GM21390 (cell line): ENCODE results near the gene ADORA1.

ENCODE experiments used
- ATAC-seq: cut with Tn5 transposase; IDR thresholded peaks from one replicate; pipeline ENCODE4 v1.9.1; 2021; ENCODE audit not compliant: unreplicated experiment

ADORA1 gene

GRCh38 chr1:203206129-203206687 is 78.7 kb downstream of the ADORA1 start:
- ATAC-seq = no peak

DNA sequence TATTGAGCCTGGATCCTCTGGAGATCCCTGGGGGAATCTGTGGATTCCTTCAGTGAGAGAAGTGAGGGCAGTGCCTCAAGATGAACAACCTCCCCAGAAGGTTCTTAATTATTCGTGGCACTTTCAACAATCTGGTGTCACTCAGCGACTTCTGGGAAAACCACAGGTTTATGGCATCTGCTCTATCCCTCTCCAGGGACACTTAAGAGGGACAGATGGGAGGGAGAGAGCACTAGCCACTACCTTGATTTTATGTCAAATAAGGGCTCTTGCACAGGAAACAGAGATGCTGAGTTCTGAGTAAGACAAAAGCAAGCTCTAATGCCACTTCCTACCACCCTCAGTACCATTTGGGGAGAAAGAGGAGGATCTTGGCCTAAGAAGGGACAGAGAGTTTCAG is 80.2 kb downstream of the ADORA1 start:
- ATAC-seq = no peak

- no peak for ATAC-seq
Observed at GRCh38 chr1:203208181-203208580, 80.7 kb downstream of the ADORA1 start.

- ATAC-seq = no peak
Observed at GRCh38 chr1:203210350-203210749, 82.8 kb downstream of the ADORA1 start.

DNA sequence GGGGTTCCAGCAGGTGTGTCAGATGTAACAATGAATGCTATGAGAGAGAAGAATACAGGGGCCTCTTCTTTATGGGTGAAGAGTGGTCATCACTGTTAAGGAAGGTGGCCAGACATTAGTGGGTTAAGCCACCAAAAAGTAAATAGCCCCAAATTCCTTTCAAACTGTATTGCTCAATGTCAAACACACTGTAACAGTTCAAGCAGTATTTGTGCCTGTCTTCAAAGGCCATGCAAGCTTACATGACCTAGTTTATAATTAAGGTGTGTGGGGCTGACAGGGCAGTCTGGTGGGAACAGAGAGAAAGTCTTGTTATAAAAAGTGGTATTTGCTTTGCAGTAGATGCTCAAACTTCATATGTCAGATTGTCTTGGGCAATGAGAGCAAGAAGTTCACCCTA is 83.5 kb downstream of the ADORA1 start:
- ATAC-seq = no peak

DNA sequence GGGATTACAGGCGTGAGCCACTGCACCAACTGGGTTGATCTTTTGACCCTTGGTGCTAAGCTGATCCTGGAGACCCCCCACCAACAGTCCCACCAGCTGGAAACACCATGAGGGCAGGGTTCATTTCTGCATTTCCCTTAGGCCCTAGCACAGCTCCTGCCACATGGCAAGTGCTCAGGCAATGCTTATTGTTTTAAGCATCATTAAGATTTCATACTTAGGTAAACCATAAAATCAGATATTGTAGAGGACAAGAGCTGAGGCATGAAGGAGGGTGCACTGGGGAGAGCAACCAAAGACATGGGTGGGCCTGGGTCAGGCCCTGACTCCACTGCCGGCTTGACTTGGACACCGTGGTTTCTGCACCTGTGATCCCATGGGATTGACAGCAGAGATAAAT is 84.3 kb downstream of the ADORA1 start:
- ATAC-seq = no peak

GRCh38 chr1:203213126-203213525 is 85.6 kb downstream of the ADORA1 start:
- no peak for ATAC-seq

DNA sequence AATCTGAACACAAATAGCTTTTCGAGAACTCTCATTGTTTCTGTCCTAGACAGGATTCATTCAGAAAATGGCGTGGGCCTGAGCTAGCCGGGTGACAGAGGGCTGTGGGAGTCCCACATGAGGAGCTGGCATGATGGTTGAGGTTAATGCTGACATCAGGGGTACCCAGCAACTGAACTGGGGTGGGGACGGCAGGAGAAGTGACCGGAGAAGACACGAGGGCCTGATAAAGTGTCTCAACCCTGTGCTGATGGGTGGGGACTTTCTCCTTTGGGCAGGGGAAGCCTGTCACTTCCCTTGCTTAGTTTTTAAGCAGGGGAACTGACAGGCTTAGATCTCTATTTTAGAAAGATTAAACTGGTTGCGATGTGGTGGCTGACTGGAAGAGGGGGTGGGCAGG is 87.3 kb downstream of the ADORA1 start:
- ATAC-seq = no peak

GRCh38 chr1:203215573-203215972 is 88.0 kb downstream of the ADORA1 start:
- ATAC-seq = no peak

DNA sequence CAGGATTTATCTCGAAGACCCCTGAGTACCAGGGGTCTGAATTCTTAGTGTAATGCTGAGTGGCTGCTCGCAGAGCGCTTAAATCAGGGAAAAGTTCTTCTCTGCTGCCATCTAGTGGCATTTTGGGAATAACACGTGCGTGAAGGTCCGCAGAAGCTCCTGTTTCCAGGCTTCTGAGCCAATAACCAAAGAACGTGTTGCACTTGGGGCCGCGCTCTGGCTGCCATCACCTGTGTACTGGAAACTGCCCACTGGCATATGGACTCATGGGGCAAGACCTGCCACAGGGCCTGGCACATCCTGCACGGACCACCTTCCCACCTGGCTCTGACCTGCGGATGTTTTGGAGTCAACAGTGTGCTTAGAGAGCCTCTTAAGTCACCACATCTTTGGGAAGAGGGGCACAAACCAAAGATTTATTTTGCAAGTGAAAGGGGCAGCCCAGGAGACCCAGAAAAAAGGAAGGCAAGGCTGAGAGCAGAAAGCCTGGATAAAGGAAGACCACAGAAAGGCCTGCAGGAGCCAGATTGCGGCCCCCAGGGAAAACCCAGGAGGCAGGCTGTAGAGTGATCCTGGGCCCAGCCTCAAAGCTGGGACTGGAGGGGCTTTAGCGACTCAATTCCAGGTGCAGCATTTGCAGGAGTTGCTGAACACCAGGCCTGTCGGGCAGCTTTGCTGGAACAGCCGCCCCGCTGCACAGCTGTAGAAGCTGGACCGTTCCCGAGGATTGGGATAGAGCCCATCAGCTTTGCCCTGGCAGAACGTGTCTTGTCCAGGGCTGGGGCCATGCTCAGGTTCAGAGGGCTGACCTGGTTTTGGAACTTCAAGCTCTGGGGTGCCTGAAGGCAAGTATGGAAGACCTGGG is 89.0 kb downstream of the ADORA1 start:
- no peak for ATAC-seq
